GM20000 (cell line): ENCODE data around the gene TRPV6.

Experiments
- DNase-seq: peaks from one replicate; pipeline ENCODE4 v3.0.0; 2012; ENCODE audit warnings: low spot score
- CTCF ChIP-seq: IDR thresholded peaks from 2 replicates; pipeline ENCODE4 v1.5.1; 2012; ENCODE audit warnings: mild to moderate bottlenecking, control low read depth; ENCODE audit errors: extremely low read depth, missing control alignments

TRPV6 gene

DNA sequence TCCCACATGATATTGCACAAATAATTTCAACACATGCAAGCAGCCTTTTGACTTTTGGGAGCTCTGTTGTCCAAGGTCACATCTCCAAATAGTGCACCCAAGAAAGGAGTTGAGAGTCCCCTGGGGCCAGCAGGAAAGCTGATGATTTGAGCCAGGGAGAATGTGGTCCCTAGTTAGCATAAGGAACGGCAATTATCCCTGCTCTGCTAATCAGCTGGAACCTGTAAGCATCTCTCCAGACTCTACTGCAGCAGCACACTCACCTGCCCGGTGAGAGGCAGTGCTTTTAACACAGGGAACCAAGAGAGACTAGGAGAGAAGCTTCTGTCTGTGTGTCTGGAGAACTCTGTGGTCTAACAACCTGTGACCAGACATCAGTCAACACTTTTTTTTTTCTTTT is 31.0 kb upstream of the TRPV6 start:
- no peak for DNase-seq
- no peak for TF ChIP-seq CTCF

DNA sequence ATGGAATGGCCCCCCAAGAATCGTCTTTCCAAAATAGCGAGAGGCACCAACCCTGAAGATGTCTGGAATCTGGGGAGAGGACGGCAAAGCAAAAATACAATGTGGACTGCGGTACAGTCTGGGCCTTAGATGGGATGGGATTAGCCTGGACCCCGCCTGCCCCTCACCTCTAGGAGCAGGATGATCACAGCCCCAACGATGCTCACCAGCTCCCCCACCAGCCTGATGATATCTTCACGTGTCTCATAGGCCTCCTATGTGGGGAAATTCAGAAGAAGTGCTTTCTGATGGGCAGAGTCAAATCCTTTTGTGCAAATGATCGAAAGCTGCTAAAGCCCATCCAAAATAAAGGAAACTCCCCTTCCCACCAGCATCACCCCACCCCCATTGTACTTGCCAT is 29.8 kb upstream of the TRPV6 start:
- no peak for TF ChIP-seq CTCF
- no peak for DNase-seq

DNA sequence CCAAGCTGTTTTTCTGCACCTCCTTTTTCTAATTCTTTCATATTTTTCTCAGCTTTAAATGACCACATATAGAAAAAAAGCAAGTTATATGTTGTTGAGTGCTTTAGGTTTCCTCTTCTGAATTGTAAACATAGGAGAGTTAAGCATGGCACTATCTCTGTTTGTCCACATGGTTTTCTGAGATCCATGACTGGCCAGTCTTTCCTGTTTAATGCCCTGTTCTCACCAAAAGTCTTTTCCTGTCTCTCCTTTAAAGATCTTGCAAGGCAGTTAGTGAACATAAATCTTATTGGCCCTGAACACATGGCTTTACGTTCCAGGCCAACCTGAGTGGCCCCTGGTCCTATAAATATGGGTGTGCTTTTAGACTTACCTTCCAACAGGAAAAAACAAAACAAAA is 28.6 kb upstream of the TRPV6 start:
- no peak for DNase-seq
- no peak for TF ChIP-seq CTCF

DNA sequence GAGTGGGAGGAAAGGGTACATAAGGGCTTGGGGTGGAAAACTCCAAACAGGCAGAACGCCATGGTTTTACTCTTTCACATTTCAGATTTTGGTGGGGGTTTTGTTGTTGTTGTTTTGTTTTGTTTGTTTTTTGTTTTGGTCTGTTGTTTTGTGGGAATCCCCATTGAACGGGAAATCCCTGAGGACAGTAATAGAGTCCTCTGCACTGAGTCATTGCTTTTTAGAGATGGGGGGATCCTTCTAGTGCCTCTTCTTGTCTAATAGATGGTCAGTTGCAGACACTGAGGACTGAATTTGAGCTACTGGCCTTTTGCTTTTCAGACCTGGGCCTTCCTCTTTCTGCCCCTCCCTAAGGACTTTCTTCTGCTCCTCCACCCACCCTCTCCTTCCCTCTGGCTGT is 28.0 kb upstream of the TRPV6 start:
- no peak for DNase-seq
- TF ChIP-seq CTCF: no peak

- TF ChIP-seq CTCF: no peak
- no peak for DNase-seq
These were observed 27.5 kb upstream of the TRPV6 start for GRCh38 chr7:142913051-142913450.

DNA sequence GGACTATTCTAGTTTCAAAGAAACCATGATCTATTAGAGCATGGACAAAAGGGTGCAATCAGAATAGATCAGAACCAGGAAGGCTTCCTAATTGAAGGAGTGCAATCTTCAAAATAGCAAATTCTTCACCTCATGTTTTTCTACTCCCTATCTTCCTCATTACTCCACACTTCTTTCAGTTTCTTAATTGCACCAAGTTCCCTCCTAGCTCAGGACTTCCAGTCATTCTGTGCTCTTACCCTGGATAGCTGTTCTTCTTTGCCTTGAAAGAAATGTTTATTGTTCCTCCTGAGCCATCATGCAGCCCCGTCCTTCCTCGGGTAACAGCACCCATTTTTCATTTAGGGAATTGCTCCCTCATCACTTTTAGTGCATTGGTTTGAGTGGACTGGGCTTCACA is 24.9 kb upstream of the TRPV6 start:
- TF ChIP-seq CTCF: no peak
- no peak for DNase-seq

- no peak for TF ChIP-seq CTCF
- no peak for DNase-seq
These were observed 24.5 kb upstream of the TRPV6 start for GRCh38 chr7:142910031-142910433.
